GM19397 (cell line): ENCODE data around the gene MED17.

Experiments
- ATAC-seq: cut with Tn5 transposase; IDR thresholded peaks from one replicate; pipeline ENCODE4 v1.9.1; 2021; ENCODE audit warnings: mild to moderate bottlenecking, moderate library complexity; ENCODE audit not compliant: unreplicated experiment

The MED17 gene

GRCh38 chr11:93846411-93846810 lies 62.3 kb downstream of the MED17 start:
- no peak for ATAC-seq

- ATAC-seq: no peak
Observed at GRCh38 chr11:93849201-93849600, 65.1 kb downstream of the MED17 start.

GRCh38 chr11:93849751-93850593 lies 65.9 kb downstream of the MED17 start:
- ATAC-seq: no peak

GRCh38 chr11:93850594-93851018 lies 66.5 kb downstream of the MED17 start, which contains the start of gene VSTM5:
Gene VSTM5, minus strand, starts transcription at chr11:93850618. Its CDS starts 116 bp downstream, at chr11:93850502.
- ATAC-seq: no peak

- ATAC-seq: no peak
Observed at GRCh38 chr11:93852242-93852641, 68.2 kb downstream of the MED17 start.

GRCh38 chr11:93857413-93858120 lies 73.5 kb downstream of the MED17 start:
- ATAC-seq: no peak

GRCh38 chr11:93858121-93858775 lies 74.2 kb downstream of the MED17 start:
- no peak for ATAC-seq

GRCh38 chr11:93861808-93862207 lies 77.7 kb downstream of the MED17 start:
- no peak for ATAC-seq
